GM19035 (cell line): ENCODE measurements around the gene INPP4B.
"Not testable (repeated sequence)": the region's sequence is repeated elsewhere in the genome, so short reads cannot be mapped to it uniquely, and the experiment has no call there.

Experiments
- ATAC-seq: cut with Tn5 transposase; IDR thresholded peaks from one replicate; pipeline ENCODE4 v1.9.1; 2021; ENCODE audit not compliant: unreplicated experiment

INPP4B gene

GRCh38 chr4:142826503-142827241 is 19.4 kb downstream of the INPP4B start:
- ATAC-seq = no peak

GRCh38 chr4:142824368-142824767 is 21.7 kb downstream of the INPP4B start:
- ATAC-seq = no peak

GRCh38 chr4:142823796-142824195 is 22.3 kb downstream of the INPP4B start:
- no peak for ATAC-seq

GRCh38 chr4:142818476-142818875 is 27.6 kb downstream of the INPP4B start:
- ATAC-seq = no peak

- ATAC-seq = no peak
Measured at GRCh38 chr4:142818031-142818430, 28.1 kb downstream of the INPP4B start.

GRCh38 chr4:142817442-142817841 is 28.7 kb downstream of the INPP4B start:
- no peak for ATAC-seq

- no peak for ATAC-seq
Measured at GRCh38 chr4:142815834-142816233, 30.3 kb downstream of the INPP4B start.

- no peak for ATAC-seq
Measured at GRCh38 chr4:142813388-142813787, 32.7 kb downstream of the INPP4B start.

- no peak for ATAC-seq
Measured at GRCh38 chr4:142812091-142812490, 34.0 kb downstream of the INPP4B start.

- ATAC-seq = no peak
Measured at GRCh38 chr4:142811034-142811433, 35.1 kb downstream of the INPP4B start.

- no peak for ATAC-seq
Measured at GRCh38 chr4:142809559-142809958, 36.5 kb downstream of the INPP4B start.

GRCh38 chr4:142803879-142804278 is 42.2 kb downstream of the INPP4B start:
- not testable (repeated sequence) for ATAC-seq

- ATAC-seq = no peak
Measured at GRCh38 chr4:142801966-142802365, 44.1 kb downstream of the INPP4B start.

GRCh38 chr4:142781114-142781513 is 65.0 kb downstream of the INPP4B start:
- no peak for ATAC-seq

- ATAC-seq = no peak
Measured at GRCh38 chr4:142778900-142779299, 67.2 kb downstream of the INPP4B start.

GRCh38 chr4:142778430-142778829 is 67.7 kb downstream of the INPP4B start:
- no peak for ATAC-seq

- ATAC-seq = no peak
Measured at GRCh38 chr4:142777045-142777743, 68.9 kb downstream of the INPP4B start.

- ATAC-seq = no peak
Measured at GRCh38 chr4:142776026-142776425, 70.1 kb downstream of the INPP4B start.

GRCh38 chr4:142773505-142773904 is 72.6 kb downstream of the INPP4B start:
- no peak for ATAC-seq

- ATAC-seq = no peak
Measured at GRCh38 chr4:142762280-142762679, 83.8 kb downstream of the INPP4B start.

- no peak for ATAC-seq
Measured at GRCh38 chr4:142752202-142752786, 93.8 kb downstream of the INPP4B start.
